ENCODE measurements around the gene FUCA2.
"Not testable (repeated sequence)": the region's sequence is repeated elsewhere in the genome, so short reads cannot be mapped to it uniquely, and the experiment has no call there.

Gene FUCA2

GRCh38 chr6:143478479-143479062, 32.9 kb downstream of the FUCA2 start:
- no peaks in the 10 kb centered on the region for H4K20me1 ChIP-seq (ENCODE audit: insufficient read depth, low read length)
- H3K4me3 ChIP-seq (ENCODE audit: low read depth in 1 of 2, low read length in 2 of 2) = no peak overlapping the region
- no peak overlapping the region for H3K4me2 ChIP-seq (ENCODE audit: insufficient read depth, low read length)
- H2AFZ ChIP-seq (ENCODE audit: low read depth, low read length) = no peak overlapping the region
- DNase-seq = no peak
- H3K9me3 ChIP-seq (ENCODE audit: insufficient read depth, low read length, severe bottlenecking) = no peaks in the 10 kb centered on the region
- ATAC-seq (ENCODE audit: insufficient read depth, low read depth) = no peak
- TF ChIP-seq, protein P1, sequence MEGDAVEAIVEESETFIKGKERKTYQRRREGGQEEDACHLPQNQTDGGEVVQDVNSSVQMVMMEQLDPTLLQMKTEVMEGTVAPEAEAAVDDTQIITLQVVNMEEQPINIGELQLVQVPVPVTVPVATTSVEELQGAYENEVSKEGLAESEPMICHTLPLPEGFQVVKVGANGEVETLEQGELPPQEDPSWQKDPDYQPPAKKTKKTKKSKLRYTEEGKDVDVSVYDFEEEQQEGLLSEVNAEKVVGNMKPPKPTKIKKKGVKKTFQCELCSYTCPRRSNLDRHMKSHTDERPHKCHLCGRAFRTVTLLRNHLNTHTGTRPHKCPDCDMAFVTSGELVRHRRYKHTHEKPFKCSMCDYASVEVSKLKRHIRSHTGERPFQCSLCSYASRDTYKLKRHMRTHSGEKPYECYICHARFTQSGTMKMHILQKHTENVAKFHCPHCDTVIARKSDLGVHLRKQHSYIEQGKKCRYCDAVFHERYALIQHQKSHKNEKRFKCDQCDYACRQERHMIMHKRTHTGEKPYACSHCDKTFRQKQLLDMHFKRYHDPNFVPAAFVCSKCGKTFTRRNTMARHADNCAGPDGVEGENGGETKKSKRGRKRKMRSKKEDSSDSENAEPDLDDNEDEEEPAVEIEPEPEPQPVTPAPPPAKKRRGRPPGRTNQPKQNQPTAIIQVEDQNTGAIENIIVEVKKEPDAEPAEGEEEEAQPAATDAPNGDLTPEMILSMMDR (IDR thresholded peaks at IDR 0.05; ENCODE audit: borderline replicate concordance, extremely low read depth, low read length, poor library complexity, severe bottlenecking) = no peak
- TF ChIP-seq EZH2 (IDR thresholded peaks at IDR 0.05; ENCODE audit: borderline replicate concordance, low read depth, low read length, severe bottlenecking) = no peak
- H3K27me3 ChIP-seq (ENCODE audit: insufficient read depth, low read length, poor library complexity) = no peaks in the 10 kb centered on the region
- H3K4me1 ChIP-seq (ENCODE audit: insufficient read depth, low read length) = no peaks in the 10 kb centered on the region
- H3K79me2 ChIP-seq (ENCODE audit: insufficient read depth, low read length) = no peaks in the 10 kb centered on the region
- H3K27ac ChIP-seq (ENCODE audit: low read length) = no peak overlapping the region
- peaks cover 37% of the 10 kb centered on the region; the same call in 1 of the 2 replicates for H3K36me3 ChIP-seq (ENCODE audit: insufficient read depth, low read length)
- no peak overlapping the region for H3K9ac ChIP-seq (ENCODE audit: low read depth, low read length)

DNA sequence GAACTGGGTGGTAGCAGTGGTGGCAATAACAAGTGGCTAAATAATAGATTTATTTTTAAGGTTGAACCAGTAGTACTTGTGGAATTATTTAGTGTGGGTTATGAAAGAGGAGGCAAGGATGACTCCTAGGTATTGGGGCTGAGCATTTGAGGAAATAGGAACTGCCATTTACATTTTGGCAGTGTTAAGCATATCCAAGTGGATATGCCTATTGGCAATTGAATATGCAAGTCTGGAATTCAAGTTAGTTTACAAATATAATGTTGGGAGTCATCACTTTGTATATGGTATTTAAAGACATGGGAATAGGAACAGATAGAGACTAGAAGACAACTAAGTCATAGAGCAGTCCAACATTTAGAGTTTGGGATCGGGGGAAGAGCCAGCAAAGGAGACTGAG, 35.0 kb downstream of the FUCA2 start:
- no peak overlapping the region for H3K4me2 ChIP-seq (ENCODE audit: insufficient read depth, low read length)
- H3K9me3 ChIP-seq (ENCODE audit: insufficient read depth, low read length, severe bottlenecking) = no peaks in the 10 kb centered on the region
- H3K79me2 ChIP-seq (ENCODE audit: insufficient read depth, low read length) = no peaks in the 10 kb centered on the region
- H3K27ac ChIP-seq (ENCODE audit: low read length) = no peak overlapping the region
- no peak for DNase-seq
- H3K27me3 ChIP-seq (ENCODE audit: insufficient read depth, low read length, poor library complexity) = no peaks in the 10 kb centered on the region
- TF ChIP-seq, protein P1 (IDR thresholded peaks at IDR 0.05; ENCODE audit: borderline replicate concordance, extremely low read depth, low read length, poor library complexity, severe bottlenecking) = no peak
- TF ChIP-seq EZH2 (IDR thresholded peaks at IDR 0.05; ENCODE audit: borderline replicate concordance, low read depth, low read length, severe bottlenecking) = no peak
- H3K4me3 ChIP-seq (ENCODE audit: low read depth in 1 of 2, low read length in 2 of 2) = no peak overlapping the region
- no peaks in the 10 kb centered on the region for H3K4me1 ChIP-seq (ENCODE audit: insufficient read depth, low read length)
- no peak overlapping the region for H3K9ac ChIP-seq (ENCODE audit: low read depth, low read length)
- ATAC-seq (ENCODE audit: insufficient read depth, low read depth) = no peak
- H2AFZ ChIP-seq (ENCODE audit: low read depth, low read length) = no peak overlapping the region
- H3K36me3 ChIP-seq (ENCODE audit: insufficient read depth, low read length) = peaks cover 55% of the 10 kb centered on the region; the same call in 1 of the 2 replicates
- no peaks in the 10 kb centered on the region for H4K20me1 ChIP-seq (ENCODE audit: insufficient read depth, low read length)

GRCh38 chr6:143471822-143472221, 39.7 kb downstream of the FUCA2 start:
- H3K27ac ChIP-seq (ENCODE audit: low read length) = no peak overlapping the region
- H3K4me2 ChIP-seq (ENCODE audit: insufficient read depth, low read length) = no peak overlapping the region
- H3K79me2 ChIP-seq (ENCODE audit: insufficient read depth, low read length) = no peaks in the 10 kb centered on the region
- peaks cover 42% of the 10 kb centered on the region; the same call in 1 of the 2 replicates for H3K36me3 ChIP-seq (ENCODE audit: insufficient read depth, low read length)
- H3K4me3 ChIP-seq (ENCODE audit: low read depth in 1 of 2, low read length in 2 of 2) = no peak overlapping the region
- DNase-seq = no peak
- no peaks in the 10 kb centered on the region for H4K20me1 ChIP-seq (ENCODE audit: insufficient read depth, low read length)
- no peaks in the 10 kb centered on the region for H3K9me3 ChIP-seq (ENCODE audit: insufficient read depth, low read length, severe bottlenecking)
- TF ChIP-seq EZH2 (IDR thresholded peaks at IDR 0.05; ENCODE audit: borderline replicate concordance, low read depth, low read length, severe bottlenecking) = no peak
- TF ChIP-seq, protein P1 (IDR thresholded peaks at IDR 0.05; ENCODE audit: borderline replicate concordance, extremely low read depth, low read length, poor library complexity, severe bottlenecking) = no peak
- no peaks in the 10 kb centered on the region for H3K27me3 ChIP-seq (ENCODE audit: insufficient read depth, low read length, poor library complexity)
- H3K9ac ChIP-seq (ENCODE audit: low read depth, low read length) = no peak overlapping the region
- no peak overlapping the region for H2AFZ ChIP-seq (ENCODE audit: low read depth, low read length)
- H3K4me1 ChIP-seq (ENCODE audit: insufficient read depth, low read length) = no peaks in the 10 kb centered on the region
- ATAC-seq (ENCODE audit: insufficient read depth, low read depth) = no peak

DNA sequence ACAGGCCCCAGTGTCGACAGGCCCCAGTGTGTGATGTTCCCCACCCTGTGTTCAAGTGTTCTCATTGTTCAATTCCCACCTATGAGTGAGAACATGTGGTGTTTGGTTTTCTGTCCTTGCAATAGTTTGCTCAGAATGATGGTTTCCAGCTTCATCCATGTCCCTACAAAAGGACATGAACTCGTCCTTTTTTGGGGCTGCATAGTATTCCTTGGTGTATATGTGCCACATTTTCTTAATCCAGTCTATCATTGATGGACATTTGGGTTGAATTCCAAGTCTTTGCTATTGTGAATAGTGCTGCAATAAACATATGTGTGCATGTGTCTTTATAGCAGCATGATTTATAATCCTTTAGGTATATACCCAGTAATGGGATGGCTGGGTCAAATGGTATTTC, 42.7 kb downstream of the FUCA2 start:
- H3K36me3 ChIP-seq (ENCODE audit: insufficient read depth, low read length) = peaks cover 30% of the 10 kb centered on the region; the same call in 1 of the 2 replicates
- not testable (repeated sequence) for H3K9me3 ChIP-seq (ENCODE audit: insufficient read depth, low read length, severe bottlenecking); H3K27me3 ChIP-seq (ENCODE audit: insufficient read depth, low read length, poor library complexity); H3K27ac ChIP-seq (ENCODE audit: low read length); DNase-seq; H4K20me1 ChIP-seq (ENCODE audit: insufficient read depth, low read length); H3K4me3 ChIP-seq (ENCODE audit: low read depth in 1 of 2, low read length in 2 of 2); H2AFZ ChIP-seq (ENCODE audit: low read depth, low read length); H3K9ac ChIP-seq (ENCODE audit: low read depth, low read length); H3K4me2 ChIP-seq (ENCODE audit: insufficient read depth, low read length); H3K79me2 ChIP-seq (ENCODE audit: insufficient read depth, low read length); ATAC-seq (ENCODE audit: insufficient read depth, low read depth); H3K4me1 ChIP-seq (ENCODE audit: insufficient read depth, low read length)
